Activated naive CD4-positive, alpha-beta T cell treated with anti-CD3 and anti-CD28 coated beads, Interleukin-2, amount 50 U/mL, for 72 hours (primary cell): Measurements from ENCODE around the gene PASK. TPM values are rescaled to one million over a fixed set of nuclear protein-coding genes. Genes with fewer than 3 reads are reported as not detected.

Experiments
- ATAC-seq, 2 donors: fragments of 150-1000 bp; cut with Tn5 transposase; 2 replicates each; pipeline ENCODE4 v1.10.0; 2021; ENCODE audit warnings: mild to moderate bottlenecking in 2 of 2, moderate library complexity in 2 of 2
- DNase-seq, 2 donors: peaks; one replicate each; pipeline ENCODE4 v3.0.0; 2021 to 2022; ENCODE audit warnings: low spot score in 2 of 2
- H3K27ac Mint-ChIP-seq, 2 donors: one replicate each; pipeline ENCODE4 v1.8.0; 2022; ENCODE audit warnings: mild to moderate bottlenecking in 2 of 2, mixed read lengths in 2 of 2
- H3K36me3 Mint-ChIP-seq, 2 donors: one replicate each; pipeline ENCODE4 v1.8.0; 2022; ENCODE audit warnings: mixed read lengths in 2 of 2
- H3K9me3 Mint-ChIP-seq, 2 donors: one replicate each; pipeline ENCODE4 v1.8.0; 2022; ENCODE audit warnings: mixed read lengths in 2 of 2
- total RNA-seq, 2 donors: library from RNA; stranded (reverse); gene quantifications; one replicate each; pipeline ENCODE4 v1.2.3, GENCODE V29; 2022

PASK gene
- total RNA-seq, 2 donors from 2014 or later = 67.6 to 95.3 TPM

- ATAC-seq (no peak), DNase-seq (no peak)
- H3K27ac Mint-ChIP-seq = peak overlapping the region in 1 of 2 donors; percentile 37
- H3K36me3 Mint-ChIP-seq = peaks cover 7 to 15% of the 10 kb centered on the region in 2 donors
- H3K9me3 Mint-ChIP-seq = no peaks in the 10 kb centered on the region
Observed at GRCh38 chr2:241156971-241157441, 7.7 kb upstream of the PASK start.

GRCh38 chr2:241155936-241156335 is 6.7 kb upstream of the PASK start:
- no peak for ATAC-seq
- peaks cover 7 to 17% of the 10 kb centered on the region in 2 donors for H3K36me3 Mint-ChIP-seq
- no peak for DNase-seq
- peak overlapping the region in 1 of 2 donors; percentile 22 for H3K27ac Mint-ChIP-seq
- no peaks in the 10 kb centered on the region for H3K9me3 Mint-ChIP-seq

- peaks cover 12 to 27% of the 10 kb centered on the region in 2 donors for H3K36me3 Mint-ChIP-seq
- peak overlapping the region in 1 of 2 donors; percentile 47 for H3K27ac Mint-ChIP-seq
- DNase-seq (peak in 1 of 2 donors; percentile 33), ATAC-seq (peak; percentile 36 to 70)
- no peaks in the 10 kb centered on the region for H3K9me3 Mint-ChIP-seq
Observed at GRCh38 chr2:241154915-241155314, 5.6 kb upstream of the PASK start.

GRCh38 chr2:241153616-241154015 is 4.3 kb upstream of the PASK start:
- ATAC-seq (no peak), DNase-seq (no peak)
- Mint-ChIP-seq H3K36me3 (peaks cover 7 to 23% of the 10 kb centered on the region in 2 donors), H3K9me3 (no peaks in the 10 kb centered on the region), H3K27ac (peak overlapping the region; percentile 20 to 92)

GRCh38 chr2:241151934-241152660 is 2.8 kb upstream of the PASK start:
- Mint-ChIP-seq H3K9me3 (no peaks in the 10 kb centered on the region), H3K27ac (peak overlapping the region; percentile 4 to 91), H3K36me3 (peaks cover 14 to 28% of the 10 kb centered on the region in 2 donors)
- DNase-seq (no peak), ATAC-seq (no peak)

GRCh38 chr2:241150660-241151530 is 1.6 kb upstream of the PASK start:
- no peak for DNase-seq
- peaks cover 14 to 28% of the 10 kb centered on the region in 2 donors for H3K36me3 Mint-ChIP-seq

GRCh38 chr2:241149925-241150659 is 820 bp upstream of the PASK start, which contains the start of gene PPP1R7:
TSS of gene PPP1R7 (plus strand) at chr2:241150467. CDS start at chr2:241150496, 29 bp downstream.
- Mint-ChIP-seq H3K27ac (peak within 1 kb of the TSS; percentile 91 to 95), H3K36me3 (peaks cover 14 to 28% of the 10 kb centered on the region in 2 donors), H3K9me3 (no peaks in the 10 kb centered on the region)
- DNase-seq = peak; percentile 90 to 93
- ATAC-seq = peak; percentile 75 to 76

More at GRCh38 chr2:241150660-241151530, 1.6 kb upstream of the PASK start:
- peak overlapping the region; percentile 91 to 93 for H3K27ac Mint-ChIP-seq
- H3K9me3 Mint-ChIP-seq = no peaks in the 10 kb centered on the region
- ATAC-seq = peak in 1 of 2 donors; percentile 26

- ATAC-seq (no peak), DNase-seq (no peak)
- Mint-ChIP-seq H3K36me3 (peaks cover 14 to 28% of the 10 kb centered on the region in 2 donors), H3K9me3 (no peaks in the 10 kb centered on the region), H3K27ac (peak overlapping the region; percentile 91 to 95)
Observed at GRCh38 chr2:241149675-241149924, 328 bp upstream of the PASK start.

GRCh38 chr2:241148239-241148638 is 1.0 kb downstream of the PASK start:
- no peaks in the 10 kb centered on the region for H3K9me3 Mint-ChIP-seq
- DNase-seq (no peak), ATAC-seq (no peak)
- peak overlapping the region; percentile 82 to 84 for H3K27ac Mint-ChIP-seq
- H3K36me3 Mint-ChIP-seq = peaks cover 14 to 22% of the 10 kb centered on the region in 2 donors

- DNase-seq (no peak), ATAC-seq (no peak)
- no peak overlapping the region for H3K27ac Mint-ChIP-seq
- peaks cover 14 to 21% of the 10 kb centered on the region in 2 donors for H3K36me3 Mint-ChIP-seq
- no peaks in the 10 kb centered on the region for H3K9me3 Mint-ChIP-seq
Observed at GRCh38 chr2:241147336-241147735, 1.9 kb downstream of the PASK start.

GRCh38 chr2:241146286-241146685 is 3.0 kb downstream of the PASK start:
- DNase-seq (no peak), ATAC-seq (no peak)
- H3K36me3 Mint-ChIP-seq = peaks cover 14 to 25% of the 10 kb centered on the region in 2 donors
- no peak overlapping the region for H3K27ac Mint-ChIP-seq
- no peaks in the 10 kb centered on the region for H3K9me3 Mint-ChIP-seq

GRCh38 chr2:241142593-241142992 is 6.7 kb downstream of the PASK start:
- peaks cover 7 to 10% of the 10 kb centered on the region in 2 donors for H3K36me3 Mint-ChIP-seq
- H3K9me3 Mint-ChIP-seq = no peaks in the 10 kb centered on the region
- DNase-seq = no peak
- no peak for ATAC-seq
- H3K27ac Mint-ChIP-seq = peak overlapping the region in 1 of 2 donors; percentile 53

GRCh38 chr2:241142063-241142462 is 7.2 kb downstream of the PASK start:
- H3K27ac Mint-ChIP-seq = peak overlapping the region in 1 of 2 donors; percentile 85
- DNase-seq (no peak), ATAC-seq (no peak)
- peaks cover 7 to 10% of the 10 kb centered on the region in 2 donors for H3K36me3 Mint-ChIP-seq
- H3K9me3 Mint-ChIP-seq = no peaks in the 10 kb centered on the region

- Mint-ChIP-seq H3K9me3 (no peaks in the 10 kb centered on the region), H3K36me3 (peaks cover 7 to 10% of the 10 kb centered on the region in 2 donors), H3K27ac (peak overlapping the region in 1 of 2 donors; percentile 72)
- ATAC-seq (no peak), DNase-seq (no peak)
Observed at GRCh38 chr2:241141214-241141770, 8.0 kb downstream of the PASK start.

- H3K27ac Mint-ChIP-seq = no peak overlapping the region
- DNase-seq = no peak
- no peaks in the 10 kb centered on the region for H3K9me3 Mint-ChIP-seq
- H3K36me3 Mint-ChIP-seq = peaks cover 7 to 10% of the 10 kb centered on the region in 2 donors
- no peak for ATAC-seq
Observed at GRCh38 chr2:241140445-241140840, 8.8 kb downstream of the PASK start.
